Stimulated activated CD8-positive, alpha-beta memory T cell treated with anti-CD3 and anti-CD28 coated beads, Interleukin-12 subunit alpha, Interleukin-12 subunit beta, amount 100 ng/mL, for 4 hours (primary cell): ENCODE measurements around the gene FLNA.

Experiments used
- DNase-seq: peaks from one replicate; pipeline ENCODE4 v3.0.0-alpha.2; 2020; ENCODE audit warnings: low read depth

Gene FLNA

GRCh38 chrX:154378059-154378798 is 3.8 kb upstream of the FLNA start:
- no peak for DNase-seq

- DNase-seq, result no peak
Measured at GRCh38 chrX:154376774-154377173, 2.3 kb upstream of the FLNA start.

- DNase-seq, result no peak
Measured at GRCh38 chrX:154375156-154375504, 696 bp upstream of the FLNA start.

GRCh38 chrX:154373340-154374306 is 811 bp downstream of the FLNA start:
- DNase-seq, result no peak

- no peak for DNase-seq
Measured at GRCh38 chrX:154372612-154373022, 1.8 kb downstream of the FLNA start.

- DNase-seq, result no peak
Measured at GRCh38 chrX:154371789-154372300, 2.6 kb downstream of the FLNA start.

- peak; percentile 80 for DNase-seq
Measured at GRCh38 chrX:154371017-154371788, 3.2 kb downstream of the FLNA start.

- no peak for DNase-seq
Measured at GRCh38 chrX:154370300-154371016, 4.0 kb downstream of the FLNA start.

GRCh38 chrX:154369449-154370299 is 4.8 kb downstream of the FLNA start:
- peak; percentile 61 for DNase-seq

- peak; percentile 92 for DNase-seq
Measured at GRCh38 chrX:154368630-154369448, 5.6 kb downstream of the FLNA start.

- DNase-seq, result no peak
Measured at GRCh38 chrX:154367474-154368308, 6.7 kb downstream of the FLNA start.

- no peak for DNase-seq
Measured at GRCh38 chrX:154366666-154367055, 7.8 kb downstream of the FLNA start.

GRCh38 chrX:154365997-154366665 is 8.3 kb downstream of the FLNA start:
- DNase-seq, result no peak

GRCh38 chrX:154365052-154365600 is 9.3 kb downstream of the FLNA start:
- DNase-seq, result no peak

GRCh38 chrX:154363706-154364439 is 10.6 kb downstream of the FLNA start:
- no peak for DNase-seq

- no peak for DNase-seq
Measured at GRCh38 chrX:154362085-154362742, 12.2 kb downstream of the FLNA start.
